ENCODE data around the gene CPNE1.

Gene CPNE1

GRCh38 chr20:35611482-35611881 is 53.2 kb downstream of the CPNE1 start (continued):
- TF ChIP-seq TSHZ2 (CRISPR knock-in tag; IDR thresholded peaks at IDR 0.05) (no peak), ZC3H10 (CRISPR knock-in tag; IDR thresholded peaks at IDR 0.05) (no peak), TCF4 (CRISPR knock-in tag; IDR thresholded peaks at IDR 0.05; ENCODE audit: borderline replicate concordance) (no peak), ESRRG (CRISPR knock-in tag; IDR thresholded peaks at IDR 0.05) (no peak), ARNTL (CRISPR knock-in tag; IDR thresholded peaks at IDR 0.05; ENCODE audit: borderline replicate concordance, low read depth) (no peak), POU6F1 (CRISPR knock-in tag; IDR thresholded peaks at IDR 0.05; ENCODE audit: borderline replicate concordance, low read depth) (no peak), OSR1 (CRISPR knock-in tag; IDR thresholded peaks at IDR 0.05) (no peak)

GRCh38 chr20:35610833-35611427 is 53.8 kb downstream of the CPNE1 start:
- no peak for TF ChIP-seq CSRNP3 (CRISPR knock-in tag; IDR thresholded peaks at IDR 0.05)
- TF ChIP-seq PPARA (CRISPR knock-in tag; IDR thresholded peaks at IDR 0.05; ENCODE audit: borderline replicate concordance), result no peak
- no peak for TF ChIP-seq ZFP3 (CRISPR knock-in tag; IDR thresholded peaks at IDR 0.05)
- TF ChIP-seq ESRRG (CRISPR knock-in tag; IDR thresholded peaks at IDR 0.05), result no peak
- no peak for TF ChIP-seq ZFP30 (CRISPR knock-in tag; IDR thresholded peaks at IDR 0.05)
- no peak for TF ChIP-seq GLIS3 (CRISPR knock-in tag; IDR thresholded peaks at IDR 0.05)
- TF ChIP-seq POU6F1 (CRISPR knock-in tag; IDR thresholded peaks at IDR 0.05; ENCODE audit: borderline replicate concordance, low read depth), result no peak
- no peak for TF ChIP-seq TCF4 (CRISPR knock-in tag; IDR thresholded peaks at IDR 0.05; ENCODE audit: borderline replicate concordance)
- no peak for TF ChIP-seq TSHZ2 (CRISPR knock-in tag; IDR thresholded peaks at IDR 0.05)
- no peak for TF ChIP-seq SNAI2 (CRISPR knock-in tag; IDR thresholded peaks at IDR 0.05)
- TF ChIP-seq ARNTL (CRISPR knock-in tag; IDR thresholded peaks at IDR 0.05; ENCODE audit: borderline replicate concordance, low read depth), result no peak
- no peak for TF ChIP-seq CREB5 (CRISPR knock-in tag; IDR thresholded peaks at IDR 0.05; ENCODE audit: low read depth)
- TF ChIP-seq ZNF70 (CRISPR knock-in tag; IDR thresholded peaks at IDR 0.05), result no peak
- TF ChIP-seq ZC3H10 (CRISPR knock-in tag; IDR thresholded peaks at IDR 0.05), result no peak
- no peak for ATAC-seq

All from SK-N-SH treated with all-trans-retinoic acid at 6 μM for 48 hours (cell line).